ENCODE measurements around the gene HLCS. TPM values are rescaled to one million over a fixed set of nuclear protein-coding genes. Genes with fewer than 3 reads are reported as not detected.

The HLCS gene
- total RNA-seq, 6 experiments from 2014 or later: 12.6 to 19.1 (median 16.0) TPM

DNA sequence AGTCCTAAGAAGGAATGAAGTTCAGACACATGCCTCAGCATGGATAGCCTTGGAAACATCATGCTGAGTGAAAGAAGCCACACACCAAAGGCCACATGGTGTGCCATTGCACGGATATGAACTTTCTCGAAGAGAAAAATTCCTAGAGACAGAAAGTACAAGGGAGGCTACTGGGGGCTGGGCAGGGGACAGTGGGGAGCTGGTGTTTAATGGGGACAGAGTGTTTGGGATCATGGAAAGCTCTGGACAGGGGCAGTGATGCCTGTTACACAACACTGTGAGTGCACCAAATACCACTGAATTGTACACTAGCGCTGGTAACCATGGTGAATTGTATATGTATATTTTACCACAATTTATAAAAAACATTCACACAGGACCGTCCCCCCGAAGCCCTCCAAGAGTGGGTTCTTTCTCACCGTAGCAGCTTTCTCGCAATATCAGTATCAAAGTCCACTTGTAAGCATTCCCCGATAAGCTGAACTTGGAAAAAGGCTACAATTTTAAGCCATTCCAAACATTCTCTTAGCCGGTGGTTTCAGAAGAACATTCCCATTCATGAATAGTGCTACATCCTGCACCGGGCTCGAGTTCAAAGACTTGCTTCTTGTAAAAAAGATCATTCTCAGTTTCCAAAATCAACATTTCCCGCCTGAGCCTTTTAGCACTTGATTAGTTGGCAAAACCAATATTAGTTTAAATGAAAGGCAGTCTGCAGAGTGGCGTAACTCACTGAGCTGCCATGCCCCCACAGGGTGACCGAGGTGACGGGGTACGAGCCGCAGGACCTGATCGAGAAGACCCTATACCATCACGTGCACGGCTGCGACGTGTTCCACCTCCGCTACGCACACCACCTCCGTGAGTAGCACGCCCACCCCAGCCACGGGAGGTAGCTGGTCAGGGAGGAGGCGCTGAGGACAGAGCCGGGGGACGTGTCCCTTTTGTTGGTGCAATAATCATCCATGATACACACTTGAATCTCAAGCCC, 235.9 kb downstream of the HLCS start:
- peaks cover 0 to 7% (median 0%) of the 10 kb centered on the region in 4 donors for H3K4me1 ChIP-seq
- ATAC-seq: peak in 3 of 4 donors; percentile 37 to 55 (median 46)
- intact Hi-C loops (cut with DNase I): no loop called here

DNA sequence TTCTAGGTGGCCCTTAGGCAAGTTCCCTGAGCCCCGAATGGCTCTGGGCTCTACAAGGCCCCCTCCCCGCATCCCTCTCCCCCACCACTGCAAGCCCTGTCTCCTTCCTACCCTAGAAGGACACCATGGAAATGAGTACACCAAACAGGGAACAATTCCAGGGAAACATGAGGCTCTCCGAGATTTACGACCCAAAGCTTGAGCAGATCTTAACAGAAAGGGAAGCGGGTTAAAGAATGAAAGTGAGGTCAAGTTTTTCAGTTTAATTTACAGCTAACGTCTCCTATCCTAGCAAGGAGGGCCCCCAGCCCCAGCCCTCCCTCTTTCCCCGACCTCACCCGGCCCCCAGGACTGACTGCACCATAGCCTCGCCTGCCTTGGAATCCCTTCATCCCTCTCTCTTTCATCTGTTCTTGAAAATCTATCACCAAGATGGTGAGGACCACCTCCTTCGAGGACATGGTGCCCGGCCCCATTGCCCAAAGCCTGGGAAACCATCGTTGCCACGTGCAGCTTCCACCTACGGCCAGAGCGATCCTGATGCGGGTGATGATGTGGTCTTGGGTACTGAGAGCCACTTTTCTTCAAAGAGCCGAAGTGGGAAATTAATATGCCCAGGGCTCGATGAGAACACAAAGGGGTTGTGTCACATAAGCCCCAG, 237.0 kb downstream of the HLCS start:
- Histone ChIP-seq H3K27me3 (no peaks in the 10 kb centered on the region), H3K27ac (no peak overlapping the region), H3K4me3 (no peak overlapping the region), H3K36me3 (no peaks in the 10 kb centered on the region), H3K4me1 (peaks cover 0 to 7% (median 0%) of the 10 kb centered on the region in 4 donors), H3K9me3 (no peaks in the 10 kb centered on the region)
- intact Hi-C loops (cut with DNase I): no loop called here
- TF ChIP-seq, protein P1, sequence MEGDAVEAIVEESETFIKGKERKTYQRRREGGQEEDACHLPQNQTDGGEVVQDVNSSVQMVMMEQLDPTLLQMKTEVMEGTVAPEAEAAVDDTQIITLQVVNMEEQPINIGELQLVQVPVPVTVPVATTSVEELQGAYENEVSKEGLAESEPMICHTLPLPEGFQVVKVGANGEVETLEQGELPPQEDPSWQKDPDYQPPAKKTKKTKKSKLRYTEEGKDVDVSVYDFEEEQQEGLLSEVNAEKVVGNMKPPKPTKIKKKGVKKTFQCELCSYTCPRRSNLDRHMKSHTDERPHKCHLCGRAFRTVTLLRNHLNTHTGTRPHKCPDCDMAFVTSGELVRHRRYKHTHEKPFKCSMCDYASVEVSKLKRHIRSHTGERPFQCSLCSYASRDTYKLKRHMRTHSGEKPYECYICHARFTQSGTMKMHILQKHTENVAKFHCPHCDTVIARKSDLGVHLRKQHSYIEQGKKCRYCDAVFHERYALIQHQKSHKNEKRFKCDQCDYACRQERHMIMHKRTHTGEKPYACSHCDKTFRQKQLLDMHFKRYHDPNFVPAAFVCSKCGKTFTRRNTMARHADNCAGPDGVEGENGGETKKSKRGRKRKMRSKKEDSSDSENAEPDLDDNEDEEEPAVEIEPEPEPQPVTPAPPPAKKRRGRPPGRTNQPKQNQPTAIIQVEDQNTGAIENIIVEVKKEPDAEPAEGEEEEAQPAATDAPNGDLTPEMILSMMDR (IDR thresholded peaks at IDR 0.05): no peak
- TF ChIP-seq POLR2A (IDR thresholded peaks at IDR 0.05): no peak
- 75% methylated on average over 15 of the region's 18 CpGs for WGBS (ENCODE audit: insufficient coverage, low coverage, low lambda C conversion rate, missing lambda C conversion rate)
- DNase-seq: no peak
- no peak for ATAC-seq

More for the DNA sequence above, 235.9 kb downstream of the HLCS start:
- no peak overlapping the region for H3K27ac ChIP-seq
- no peak for DNase-seq
- TF ChIP-seq POLR2A (IDR thresholded peaks at IDR 0.05): no peak
- TF ChIP-seq, protein P1 (IDR thresholded peaks at IDR 0.05): no peak
- 37% methylated on average over 19 of the region's 30 CpGs for WGBS (ENCODE audit: insufficient coverage, low coverage, low lambda C conversion rate, missing lambda C conversion rate)
- H3K36me3 ChIP-seq: no peaks in the 10 kb centered on the region
- H3K9me3 ChIP-seq: no peaks in the 10 kb centered on the region
- no peaks in the 10 kb centered on the region for H3K27me3 ChIP-seq
- no peak overlapping the region for H3K4me3 ChIP-seq

DNA sequence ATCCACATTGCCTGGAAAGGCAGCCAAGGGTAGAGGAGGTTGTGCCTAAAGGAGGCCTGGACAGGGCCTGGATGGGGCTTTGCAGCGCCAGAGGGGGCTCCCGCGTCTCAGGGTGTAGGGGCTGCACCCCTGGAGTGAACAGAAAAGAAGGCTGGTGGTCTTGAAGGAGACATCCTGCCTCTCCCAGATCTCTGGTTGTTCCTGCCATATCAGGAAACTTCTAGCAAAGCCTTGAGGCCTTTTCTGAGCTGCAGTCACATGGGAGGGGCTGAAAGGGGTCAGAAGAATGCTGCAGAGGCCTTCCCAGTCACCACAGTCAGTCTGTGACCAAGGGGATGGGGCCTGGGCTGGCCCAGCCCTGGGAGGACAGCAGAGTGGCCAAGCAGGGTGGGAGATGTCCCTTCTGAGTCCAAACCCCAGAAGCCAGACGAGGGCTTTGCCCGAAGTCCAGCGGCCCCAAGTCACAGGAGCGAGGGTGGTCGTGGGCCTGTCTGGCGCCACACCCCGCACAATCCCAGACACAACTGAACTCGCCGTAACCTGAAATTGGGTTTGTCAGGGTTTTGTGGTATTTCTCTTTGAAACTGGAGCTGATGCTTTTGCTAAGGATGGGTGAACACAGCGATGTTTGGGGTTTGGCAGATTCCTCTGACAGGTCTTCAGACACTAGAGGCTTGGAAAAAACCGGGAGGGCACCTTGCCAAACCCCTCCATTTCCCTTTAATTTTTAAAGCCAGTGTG, 237.9 kb downstream of the HLCS start:
- 64% methylated on average over 6 of the region's 14 CpGs for WGBS (ENCODE audit: insufficient coverage, low coverage, low lambda C conversion rate, missing lambda C conversion rate)
- H3K27me3 ChIP-seq: no peaks in the 10 kb centered on the region
- intact Hi-C loops (cut with DNase I): no loop called here
- no peak for ATAC-seq
- no peak overlapping the region for H3K4me3 ChIP-seq
- H3K27ac ChIP-seq: no peak overlapping the region
- no peaks in the 10 kb centered on the region for H3K36me3 ChIP-seq
- peaks cover 0 to 7% (median 0%) of the 10 kb centered on the region in 4 donors for H3K4me1 ChIP-seq
- H3K9me3 ChIP-seq: no peaks in the 10 kb centered on the region
- TF ChIP-seq, protein P1 (IDR thresholded peaks at IDR 0.05): no peak
- no peak for TF ChIP-seq POLR2A (IDR thresholded peaks at IDR 0.05)
- DNase-seq: no peak

DNA sequence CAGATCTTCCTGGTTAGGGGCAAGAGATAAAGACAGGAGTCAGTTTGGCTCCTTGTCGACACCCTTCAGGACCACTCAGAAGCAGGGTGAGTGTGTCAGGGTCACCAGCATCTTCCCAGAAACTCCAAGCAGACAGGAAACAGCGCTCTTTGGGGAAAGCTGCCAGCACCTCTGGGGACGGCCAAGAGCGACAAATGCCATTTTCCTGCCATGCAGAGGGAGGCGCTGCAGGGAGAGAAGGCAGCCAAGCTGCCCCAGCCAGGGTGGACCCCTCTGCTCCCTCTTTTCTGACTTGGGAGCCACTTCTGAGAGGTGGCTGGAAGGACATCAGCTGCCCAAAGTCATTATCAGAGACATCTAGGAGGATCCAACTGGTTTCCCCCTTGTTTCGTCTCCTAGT, 238.6 kb downstream of the HLCS start:
- intact Hi-C loops (cut with DNase I): no loop called here
- DNase-seq (no peak), ATAC-seq (no peak)
- H3K36me3 ChIP-seq: no peaks in the 10 kb centered on the region
- H3K27me3 ChIP-seq: no peaks in the 10 kb centered on the region
- H3K4me1 ChIP-seq: peaks cover 0 to 7% (median 0%) of the 10 kb centered on the region in 4 donors
- H3K4me3 ChIP-seq: no peak overlapping the region
- no peaks in the 10 kb centered on the region for H3K9me3 ChIP-seq
- TF ChIP-seq, protein P1 (IDR thresholded peaks at IDR 0.05): no peak
- TF ChIP-seq POLR2A (IDR thresholded peaks at IDR 0.05): no peak
- H3K27ac ChIP-seq: no peak overlapping the region
- WGBS (ENCODE audit: insufficient coverage, low coverage, low lambda C conversion rate, missing lambda C conversion rate): 67% methylated on average over 1 of the region's 6 CpGs

All from right lobe of liver (tissue), 6 donors.